AG04450 (cell line): ENCODE data around the gene OLFML1. TPM values are rescaled to one million over a fixed set of nuclear protein-coding genes. Genes with fewer than 3 reads are reported as not detected.
A peak's percentile ranks its signal among the peaks of the same experiment; 100 is the strongest.

Source experiments
- CTCF ChIA-PET: fragments of 300-600, 350-600 bp; formaldehyde crosslinking; extraction: SDS; loops from one replicate; lab custom pipeline; 2022; ENCODE audit warnings: antibody characterized with exemption, inconsistent platforms; lab: Charles Lee
- POLR2A ChIA-PET: fragments of 350-600 bp; formaldehyde crosslinking; extraction: SDS; loops from one replicate; lab custom pipeline; 2021; ENCODE audit warnings: antibody characterized with exemption, inconsistent platforms; lab: Yijun Ruan, JAX
- DNase-seq: peaks from one replicate; pipeline ENCODE4 v3.0.0-alpha.2; 2011; ENCODE audit warnings: low read depth, low spot score
- H3K27ac ChIP-seq: one replicate; pipeline ENCODE4 v1.5.1; 2012; ENCODE audit warnings: low read depth, low read length, control low read depth
- H3K27me3 ChIP-seq: one replicate; pipeline ENCODE4 v1.6.0; 2012; ENCODE audit warnings: low read length; ENCODE audit not compliant: control insufficient read depth, insufficient read depth
- H3K4me3 ChIP-seq: 2 replicates; pipeline ENCODE4 v1.5.1; 2011; ENCODE audit warnings: mild to moderate bottlenecking, low read depth, low read length, control low read depth
- H3K9me3 ChIP-seq: 2 replicates; pipeline ENCODE4 v1.5.1; 2012; ENCODE audit warnings: low read length; ENCODE audit not compliant: control insufficient read depth, insufficient read depth
- polyA plus RNA-seq: library from polyadenylated mRNA; depleted of rRNA; stranded (reverse); fragments of >200 nt; gene quantifications from 2 replicates; pipeline ENCODE4 v1.2.3, GENCODE V29; 2011
- TF ChIP-seq, protein P1 (sequence below): IDR thresholded peaks from 2 replicates; pipeline ENCODE4 v1.5.1; 2011; ENCODE audit warnings: low read depth, low read length, control low read depth, inconsistent platforms

The OLFML1 gene
- polyA plus RNA-seq, 1 experiment = 0.21 TPM

DNA sequence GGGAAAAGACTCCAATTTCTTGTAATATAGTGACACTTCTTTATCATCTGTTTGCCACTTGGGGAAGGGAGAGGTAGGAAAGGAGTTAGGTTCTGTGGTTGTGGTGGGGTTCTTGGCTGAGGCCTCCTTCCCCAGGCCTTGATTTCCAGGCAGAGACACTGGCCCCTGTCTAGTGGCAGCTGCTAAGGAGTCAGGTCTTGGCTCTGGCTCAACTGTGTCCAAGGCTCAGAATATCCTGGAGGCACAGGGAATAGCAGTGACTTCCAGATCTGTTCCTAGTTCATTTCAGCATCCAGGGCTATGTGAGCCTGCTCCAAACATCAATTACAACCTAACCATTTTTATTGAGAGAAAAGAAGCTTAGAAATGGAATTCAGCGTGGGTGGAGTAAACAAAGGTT lies 58.0 kb downstream of the OLFML1 start:
- Histone ChIP-seq H3K27ac (no peak overlapping the region), H3K4me3 (no peak overlapping the region), H3K27me3 (peaks cover 5% of the 10 kb centered on the region), H3K9me3 (no peaks in the 10 kb centered on the region)
- POLR2A ChIA-PET = no interaction called here
- no peak for DNase-seq
- TF ChIP-seq, protein P1, sequence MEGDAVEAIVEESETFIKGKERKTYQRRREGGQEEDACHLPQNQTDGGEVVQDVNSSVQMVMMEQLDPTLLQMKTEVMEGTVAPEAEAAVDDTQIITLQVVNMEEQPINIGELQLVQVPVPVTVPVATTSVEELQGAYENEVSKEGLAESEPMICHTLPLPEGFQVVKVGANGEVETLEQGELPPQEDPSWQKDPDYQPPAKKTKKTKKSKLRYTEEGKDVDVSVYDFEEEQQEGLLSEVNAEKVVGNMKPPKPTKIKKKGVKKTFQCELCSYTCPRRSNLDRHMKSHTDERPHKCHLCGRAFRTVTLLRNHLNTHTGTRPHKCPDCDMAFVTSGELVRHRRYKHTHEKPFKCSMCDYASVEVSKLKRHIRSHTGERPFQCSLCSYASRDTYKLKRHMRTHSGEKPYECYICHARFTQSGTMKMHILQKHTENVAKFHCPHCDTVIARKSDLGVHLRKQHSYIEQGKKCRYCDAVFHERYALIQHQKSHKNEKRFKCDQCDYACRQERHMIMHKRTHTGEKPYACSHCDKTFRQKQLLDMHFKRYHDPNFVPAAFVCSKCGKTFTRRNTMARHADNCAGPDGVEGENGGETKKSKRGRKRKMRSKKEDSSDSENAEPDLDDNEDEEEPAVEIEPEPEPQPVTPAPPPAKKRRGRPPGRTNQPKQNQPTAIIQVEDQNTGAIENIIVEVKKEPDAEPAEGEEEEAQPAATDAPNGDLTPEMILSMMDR = no peak
- CTCF ChIA-PET = no interaction called here

DNA sequence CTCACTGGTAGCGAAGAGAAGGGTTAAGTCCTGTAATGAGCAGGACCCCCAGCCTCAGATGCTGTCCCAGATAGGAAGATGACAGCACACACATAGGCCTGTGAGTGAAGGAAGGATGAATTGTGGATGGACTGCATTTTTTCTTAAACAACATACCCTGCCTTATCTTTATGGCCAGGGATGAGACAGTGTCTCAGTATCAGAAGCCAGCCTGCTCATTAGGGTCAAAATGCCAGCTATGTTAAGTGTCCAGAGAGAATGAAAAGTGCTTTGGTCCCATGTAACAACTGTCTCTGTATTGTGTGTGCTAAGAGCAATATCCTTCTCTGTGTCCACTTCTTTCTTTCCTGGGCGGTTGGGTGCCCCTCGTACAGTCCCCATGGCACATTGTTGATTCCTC lies 58.7 kb downstream of the OLFML1 start:
- POLR2A ChIA-PET = no interaction called here

DNA sequence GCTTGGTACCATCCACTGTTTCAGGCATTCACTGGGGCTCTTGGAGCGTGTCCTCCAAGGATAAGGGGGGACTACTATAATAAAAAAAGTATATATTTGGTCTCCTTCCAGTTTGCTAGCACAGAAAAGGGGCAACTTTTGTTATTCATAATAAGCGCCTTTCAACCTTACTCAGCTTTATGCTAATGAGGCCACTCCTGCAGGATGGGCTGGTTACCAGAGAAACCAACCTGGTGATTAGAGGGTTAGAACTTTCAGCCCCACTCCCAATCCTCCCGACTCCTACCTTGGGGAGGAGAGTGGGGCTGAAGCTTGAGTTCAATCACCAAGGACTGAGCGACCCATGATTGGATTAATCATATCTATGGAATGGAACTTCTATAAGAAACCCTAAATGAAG lies 60.3 kb downstream of the OLFML1 start:
- Histone ChIP-seq H3K27ac (no peak overlapping the region), H3K9me3 (no peaks in the 10 kb centered on the region), H3K4me3 (no peak overlapping the region), H3K27me3 (peaks cover 8% of the 10 kb centered on the region)
- no peak for DNase-seq
- ChIA-PET POLR2A (no interaction called here), CTCF (interaction anchor here (1.1 kb wide), 1 partner anchor 26 kb away, joined by 3 read pairs; no protein-coding TSS in a partner anchor)
- TF ChIP-seq, protein P1 = no peak

More for the DNA sequence above, 58.7 kb downstream of the OLFML1 start:
- DNase-seq = no peak
- H3K27me3 ChIP-seq = peaks cover 10% of the 10 kb centered on the region
- CTCF ChIA-PET = interaction anchor here (0.6 kb wide), 1 partner anchor 77 kb away, joined by 3 read pairs; no protein-coding TSS in a partner anchor
- no peak overlapping the region for H3K27ac ChIP-seq
- TF ChIP-seq, protein P1 = no peak
- no peaks in the 10 kb centered on the region for H3K9me3 ChIP-seq
- no peak overlapping the region for H3K4me3 ChIP-seq

DNA sequence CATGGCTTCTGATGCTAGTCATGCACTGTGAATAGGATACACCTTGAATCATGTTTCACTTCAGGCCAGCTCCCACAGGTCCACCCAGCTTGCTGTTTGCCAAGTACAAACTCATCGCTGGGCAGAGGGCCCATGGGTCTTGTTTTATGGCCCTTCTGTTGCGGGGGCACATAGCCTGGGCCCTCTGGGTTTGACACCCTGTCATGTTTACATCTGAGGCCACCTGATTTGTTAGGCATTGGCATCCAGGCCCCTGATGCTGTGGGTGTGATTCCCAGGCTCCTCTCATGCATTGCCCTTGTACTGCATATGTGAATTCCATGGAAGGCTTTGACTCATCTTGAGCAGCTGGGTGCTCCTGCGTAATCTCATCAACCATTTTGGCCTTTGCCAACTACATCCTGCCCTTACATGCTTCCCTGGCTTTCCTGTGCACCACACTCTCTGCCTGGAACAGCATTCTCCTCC lies 61.1 kb downstream of the OLFML1 start:
- CTCF ChIA-PET = no interaction called here
- peaks cover 8% of the 10 kb centered on the region for H3K27me3 ChIP-seq
- DNase-seq = no peak
- POLR2A ChIA-PET = no interaction called here
- TF ChIP-seq, protein P1 = no peak
- H3K9me3 ChIP-seq = no peaks in the 10 kb centered on the region
- no peak overlapping the region for H3K4me3 ChIP-seq
- peak overlapping the region; percentile 2 for H3K27ac ChIP-seq

DNA sequence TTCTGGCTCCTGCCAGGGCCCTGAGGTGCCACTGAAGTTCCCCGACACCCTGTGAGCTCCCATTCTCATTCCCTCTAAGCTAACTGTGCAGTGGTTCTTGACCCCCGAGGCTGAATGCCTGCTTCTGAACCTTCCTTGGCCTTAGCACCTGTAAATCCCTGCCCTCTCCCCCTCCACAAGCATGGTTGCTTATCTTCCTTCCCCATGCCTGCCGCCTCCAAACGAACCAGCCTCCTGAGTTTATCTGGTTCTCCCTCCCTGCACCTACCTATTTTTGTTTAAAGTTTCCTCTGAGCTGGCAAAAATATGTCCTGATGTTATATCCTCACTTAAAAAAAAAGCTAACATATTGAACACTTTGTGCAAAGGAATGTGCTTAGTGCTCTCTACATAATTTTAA lies 62.4 kb downstream of the OLFML1 start:
- peaks cover 8% of the 10 kb centered on the region for H3K27me3 ChIP-seq
- no peak for DNase-seq
- H3K9me3 ChIP-seq = no peaks in the 10 kb centered on the region
- ChIA-PET CTCF (interaction anchor here (0.7 kb wide), 1 partner anchor 35 kb away, joined by 3 read pairs; no protein-coding TSS in a partner anchor), POLR2A (no interaction called here)
- no peak overlapping the region for H3K27ac ChIP-seq
- TF ChIP-seq, protein P1 = no peak
- no peak overlapping the region for H3K4me3 ChIP-seq
